Psoas muscle (tissue), 8 donors: ENCODE measurements around the gene SMARCAL1. TPM values are rescaled to one million over a fixed set of nuclear protein-coding genes. Genes with fewer than 3 reads are reported as not detected.

Experiments used
- ATAC-seq, 4 donors: fragments of 200-7000 bp; cut with Tn5 transposase; one replicate each; pipeline ENCODE4 v1.9.1; 2020; ENCODE audit warnings: moderate library complexity in 3 of 4, mild to moderate bottlenecking in 2 of 4
- DNase-seq, 2 donors: peaks; one replicate each; pipeline ENCODE4 v3.0.0-alpha.2; 2020
- H3K27ac ChIP-seq: fragments of 200-600 bp; one replicate; pipeline ENCODE4 v1.8.0; 2022
- H3K27me3 ChIP-seq, 3 donors: fragments of 200-600 bp in 1 of 3; one replicate each; pipeline versions ENCODE4 v1.6.1 to v1.8.0; 2013 to 2022; ENCODE audit warnings: low read length in 2 of 3, mild to moderate bottlenecking in 2 of 3, moderate library complexity in 1 of 3; ENCODE audit not compliant: insufficient read depth in 3 of 3
- H3K36me3 ChIP-seq, 2 donors: fragments of 200-600 bp in 1 of 2; one replicate each; pipeline versions ENCODE4 v1.6.1 to v1.8.0; 2013 to 2022; ENCODE audit warnings: low read depth in 1 of 2, mild to moderate bottlenecking in 1 of 2, moderate library complexity in 1 of 2; ENCODE audit not compliant: insufficient read depth in 1 of 2
- H3K4me1 ChIP-seq: fragments of 200-600 bp; one replicate; pipeline ENCODE4 v1.8.0; 2022
- H3K4me3 ChIP-seq: fragments of 200-600 bp; one replicate; pipeline ENCODE4 v1.8.0; 2022; ENCODE audit warnings: mild to moderate bottlenecking
- H3K9me3 ChIP-seq: fragments of 200-600 bp; one replicate; pipeline ENCODE4 v1.8.0; 2022
- WGBS, 3 donors: extraction: QIAGEN DNeasy Blood & Tissue Kit; methylation state at CpG; one replicate each; pipeline versions ENCODE4 v1.1.6 to v1.1.7; 2013; 5-methylcytosine and 5-hydroxymethylcytosine counted together
- intact Hi-C, 2 donors: fragments of 100-400 bp; cut with DNase I; formaldehyde crosslinking; loops; one replicate each; pipeline versions ENCODE4 v1.11.0 to v1.14.2; 2022
- polyA plus RNA-seq, 3 donors: library from polyadenylated mRNA; stranded (reverse); fragments of 200-250 nt; gene quantifications; one replicate each; pipeline ENCODE4 v1.2.3, GENCODE V29; 2013
- total RNA-seq, 4 donors: library from RNA; stranded (reverse); fragmentation: NEBNext Ultra II Directional in 2 of 4; extraction: Animal tissue kit (Norgen Biotek cat#: 25700) in 2 of 4; gene quantifications; one replicate each; pipeline versions ENCODE4 v1.2.1 to v1.2.4, GENCODE V29; 2021 to 2023
- TF ChIP-seq, protein P1 (sequence below): fragments of 200-600 bp; IDR thresholded peaks from one replicate; pipeline ENCODE4 v1.8.0; 2022; ENCODE audit warnings: antibody characterized with exemption
- donor health status: healthy with polysubstance abuse.
- donor health status: DM: no; HTN: no; CAD: no; lungs with moderate emphysema.
- donor health status: Bipolar disorder and iron deficiency.
- donor health status: healthy.
- donor health status: DM: yes; HTN: yes; CAD: no.
- donor health status: DM: no; HTN: no; CAD: no.
- donor health status: DM: no; HTN: no; CAD: no.
- donor health status: DM: yes; HTN: yes; CAD: no.

Gene SMARCAL1
- total and polyA plus RNA-seq, 7 donors = 7.9 to 18.3 (median 11.4) TPM

DNA sequence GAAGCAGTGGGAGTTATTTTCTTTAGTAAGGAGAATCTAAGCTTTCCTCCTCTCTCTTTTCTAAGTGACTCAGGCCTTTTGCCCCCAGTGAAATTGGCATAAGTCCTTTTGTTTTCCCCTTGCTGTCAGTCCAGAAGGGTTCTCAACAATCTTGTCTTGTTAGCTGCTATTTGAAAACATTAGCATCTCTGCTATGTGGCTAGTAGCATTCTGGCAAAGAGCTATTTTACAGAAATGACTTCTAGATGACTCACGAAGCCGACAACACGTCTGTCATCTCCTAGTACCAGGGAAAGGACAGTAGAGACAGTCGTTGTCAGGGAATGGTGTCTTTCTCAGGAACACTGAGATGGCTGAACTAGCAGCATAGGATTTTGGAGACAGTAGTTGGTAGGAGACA is 14.7 kb downstream of the SMARCAL1 start:
- H3K4me1 ChIP-seq = peaks cover 36% of the 10 kb centered on the region
- intact Hi-C loops = no loop called here
- H3K27ac ChIP-seq = peak overlapping the region; percentile 75
- H3K9me3 ChIP-seq = no peaks in the 10 kb centered on the region
- no peak overlapping the region for H3K4me3 ChIP-seq
- peaks cover 12 to 75% of the 10 kb centered on the region in 2 donors for H3K36me3 ChIP-seq
- WGBS, 3 donors = 30 to 55% (median 48%) methylated on average over 4 of the region's 4 CpGs
- ATAC-seq (peak; percentile 52 to 78 (median 58)), DNase-seq (no peak)
- TF ChIP-seq, protein P1, sequence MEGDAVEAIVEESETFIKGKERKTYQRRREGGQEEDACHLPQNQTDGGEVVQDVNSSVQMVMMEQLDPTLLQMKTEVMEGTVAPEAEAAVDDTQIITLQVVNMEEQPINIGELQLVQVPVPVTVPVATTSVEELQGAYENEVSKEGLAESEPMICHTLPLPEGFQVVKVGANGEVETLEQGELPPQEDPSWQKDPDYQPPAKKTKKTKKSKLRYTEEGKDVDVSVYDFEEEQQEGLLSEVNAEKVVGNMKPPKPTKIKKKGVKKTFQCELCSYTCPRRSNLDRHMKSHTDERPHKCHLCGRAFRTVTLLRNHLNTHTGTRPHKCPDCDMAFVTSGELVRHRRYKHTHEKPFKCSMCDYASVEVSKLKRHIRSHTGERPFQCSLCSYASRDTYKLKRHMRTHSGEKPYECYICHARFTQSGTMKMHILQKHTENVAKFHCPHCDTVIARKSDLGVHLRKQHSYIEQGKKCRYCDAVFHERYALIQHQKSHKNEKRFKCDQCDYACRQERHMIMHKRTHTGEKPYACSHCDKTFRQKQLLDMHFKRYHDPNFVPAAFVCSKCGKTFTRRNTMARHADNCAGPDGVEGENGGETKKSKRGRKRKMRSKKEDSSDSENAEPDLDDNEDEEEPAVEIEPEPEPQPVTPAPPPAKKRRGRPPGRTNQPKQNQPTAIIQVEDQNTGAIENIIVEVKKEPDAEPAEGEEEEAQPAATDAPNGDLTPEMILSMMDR = no peak
- H3K27me3 ChIP-seq = no peaks in the 10 kb centered on the region

DNA sequence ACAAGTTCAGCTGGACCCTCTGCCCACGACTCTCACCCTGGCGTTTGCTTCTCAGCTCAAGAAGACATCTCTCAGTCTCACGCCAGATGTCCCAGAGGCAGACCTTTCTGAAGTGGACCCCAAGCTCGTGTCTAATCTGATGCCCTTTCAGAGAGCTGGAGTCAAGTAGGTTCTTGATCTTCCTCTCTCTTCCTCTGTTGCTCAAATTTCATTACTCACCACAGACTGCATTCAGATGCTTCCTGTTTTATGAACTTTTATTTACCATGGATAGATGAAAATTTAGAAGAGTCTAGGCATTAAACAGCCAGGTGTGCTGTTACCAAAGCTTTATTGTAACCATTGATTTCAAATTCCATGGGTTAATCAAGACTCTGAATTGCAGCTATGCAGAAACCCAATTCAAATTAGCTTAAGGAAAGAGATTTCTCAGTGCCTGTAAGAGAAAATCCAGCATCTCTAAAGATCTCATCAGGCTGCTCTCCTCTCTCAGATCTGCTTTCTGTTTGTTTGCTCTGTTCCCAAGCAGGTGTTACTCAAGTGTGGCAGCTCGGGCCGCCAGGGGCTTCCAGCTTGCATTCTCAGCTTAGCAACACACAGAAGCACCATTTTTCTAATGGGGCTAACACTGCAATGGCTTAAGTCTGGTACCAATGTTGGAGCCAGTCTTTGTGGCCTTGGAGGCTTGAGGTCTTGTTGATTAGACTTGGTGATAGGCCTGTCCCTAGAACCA is 16.5 kb downstream of the SMARCAL1 start:
- no peak for ATAC-seq
- WGBS, 3 donors = 82 to 86% (median 84%) methylated on average over 6 of the region's 6 CpGs
- no peaks in the 10 kb centered on the region for H3K9me3 ChIP-seq
- no peak for DNase-seq
- peaks cover 17 to 75% of the 10 kb centered on the region in 2 donors for H3K36me3 ChIP-seq
- intact Hi-C loops = no loop called here
- H3K4me1 ChIP-seq = peaks cover 29% of the 10 kb centered on the region
- H3K27me3 ChIP-seq = no peaks in the 10 kb centered on the region
- TF ChIP-seq, protein P1 = no peak
- H3K4me3 ChIP-seq = no peak overlapping the region
- H3K27ac ChIP-seq = no peak overlapping the region

DNA sequence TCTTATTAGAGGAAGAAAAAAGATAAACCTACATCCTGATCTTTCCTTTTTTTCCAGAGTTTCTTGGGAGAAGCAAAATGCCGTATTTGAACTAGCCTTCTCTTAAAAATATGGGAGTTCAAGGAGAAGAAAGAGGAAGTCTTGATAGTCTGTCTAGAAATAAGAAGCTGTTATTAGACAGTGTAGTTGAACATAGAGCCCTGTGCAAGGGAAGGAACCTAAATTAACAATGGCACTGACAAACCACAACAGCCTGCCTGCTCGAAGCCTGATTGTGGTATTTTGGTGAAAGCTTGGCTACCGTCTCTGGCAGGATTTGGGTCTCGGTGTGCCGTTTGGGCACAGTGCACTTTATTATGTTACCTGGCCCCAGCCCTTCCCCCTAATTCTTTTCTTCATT is 17.1 kb downstream of the SMARCAL1 start:
- TF ChIP-seq, protein P1 = no peak

DNA sequence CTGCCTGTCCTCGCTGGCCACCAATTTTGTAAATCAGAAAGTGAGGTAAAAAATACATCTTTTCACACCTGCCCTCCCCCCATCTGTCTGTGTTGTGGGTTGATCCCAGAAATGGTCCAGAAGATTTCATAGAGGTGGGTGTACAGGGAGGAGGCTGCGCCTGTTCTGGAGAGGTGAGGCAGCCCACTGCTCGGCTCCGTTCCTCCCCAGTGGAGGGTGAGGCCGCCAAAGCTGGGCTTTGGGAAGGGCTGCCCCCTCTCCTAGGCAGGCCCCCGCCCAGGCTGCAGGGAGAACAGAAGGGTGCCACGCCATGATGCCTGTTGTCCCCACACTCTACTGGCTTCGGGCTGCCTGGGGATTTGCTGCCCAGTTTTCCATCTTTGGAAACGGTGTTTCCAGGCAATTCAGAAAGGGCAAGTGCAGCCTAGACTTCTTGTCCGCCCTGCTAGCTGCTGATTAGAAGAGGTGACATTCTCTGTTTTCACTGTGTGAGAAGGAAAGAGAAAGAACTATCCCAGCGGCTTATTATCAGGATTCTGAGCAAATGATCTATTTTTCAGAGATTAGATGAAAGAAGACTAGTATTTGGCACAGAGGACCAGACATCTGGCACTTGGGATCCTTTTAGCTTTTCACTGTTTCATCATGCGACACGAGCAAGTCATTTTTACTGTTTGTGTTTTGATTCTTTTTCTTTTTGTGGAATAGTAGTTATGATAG is 18.7 kb downstream of the SMARCAL1 start:
- Histone ChIP-seq H3K27ac (no peak overlapping the region), H3K4me1 (peaks cover 15% of the 10 kb centered on the region), H3K4me3 (no peak overlapping the region), H3K27me3 (no peaks in the 10 kb centered on the region), H3K9me3 (no peaks in the 10 kb centered on the region), H3K36me3 (peaks cover 14 to 90% of the 10 kb centered on the region in 2 donors)
- intact Hi-C loops = no loop called here
- ATAC-seq = no peak
- WGBS, 3 donors = 91 to 94% (median 93%) methylated on average over 13 of the region's 13 CpGs
- TF ChIP-seq, protein P1 = no peak
- DNase-seq = no peak

More for the DNA sequence above, 17.1 kb downstream of the SMARCAL1 start:
- H3K36me3 ChIP-seq = peaks cover 14 to 75% of the 10 kb centered on the region in 2 donors
- H3K4me3 ChIP-seq = no peak overlapping the region
- DNase-seq (no peak), ATAC-seq (no peak)
- intact Hi-C loops = no loop called here
- peaks cover 22% of the 10 kb centered on the region for H3K4me1 ChIP-seq
- no peak overlapping the region for H3K27ac ChIP-seq
- H3K27me3 ChIP-seq = no peaks in the 10 kb centered on the region
- 88 to 92% (median 91%) methylated on average over 5 of the region's 5 CpGs for WGBS, 3 donors
- H3K9me3 ChIP-seq = no peaks in the 10 kb centered on the region
